ENCODE results near the gene FCSK. TPM values are rescaled to one million over a fixed set of nuclear protein-coding genes. Genes with fewer than 3 reads are reported as not detected.

Gene FCSK
- total and polyA plus RNA-seq, 10 of the 15 experiments (the other 5 are each of a cell fraction or from before 2014, with no cell fraction given): 0.60 to 17.6 (median 7.4) TPM

- DNase-seq (ENCODE audit: low read depth, low spot score) (no peak), FAIRE-seq (no peak), ATAC-seq (no peak)
- H3K4me3 ChIP-seq: no peak overlapping the region
- H3K27ac ChIP-seq (ENCODE audit: control insufficient read depth, insufficient read depth): no peak overlapping the region
- in situ Hi-C loops (cut with MboI): no loop called here
- H3K79me2 ChIP-seq (ENCODE audit: control insufficient read depth, insufficient read depth, low read length): no peaks in the 10 kb centered on the region
- H3K27me3 ChIP-seq (replicated peaks in 1 of 2; ENCODE audit: control insufficient read depth in 2 of 2, insufficient read depth in 2 of 2, low read length in 1 of 2): no peaks in the 10 kb centered on the region
- intact Hi-C loops (cut with micrococcal nuclease; ENCODE audit: unreplicated experiment): no loop called here
- no TSS peak for BruUV-seq (replicated peaks)
- H3K9ac ChIP-seq (ENCODE audit: control insufficient read depth, insufficient read depth, low read length): no peak overlapping the region
- ChIA-PET SMC1A (ENCODE audit: uncharacterized antibody, unreplicated experiment) (interaction anchor here (1.5 to 1.8 kb wide), 3 partner anchors 15 to 72 kb away, joined by 3 to 11 read pairs (median 4); no protein-coding TSS in a partner anchor), RAD21 (ENCODE audit: unreplicated experiment) (no interaction called here), CTCF (interaction anchor here (1.9 to 2.0 kb wide), 2 partner anchors 38 to 145 kb away, joined by 5 to 9 read pairs; no protein-coding TSS in a partner anchor), POLR2A (interaction anchor here (1.7 kb wide), 1 partner anchor 77 kb away, joined by 3 read pairs; no protein-coding TSS in a partner anchor)
- no peaks in the 10 kb centered on the region for H4K20me1 ChIP-seq (ENCODE audit: control insufficient read depth, insufficient read depth)
- no peaks in the 10 kb centered on the region for H3K4me1 ChIP-seq (ENCODE audit: control insufficient read depth, insufficient read depth, low read length)
- TF ChIP-seq, protein P1, sequence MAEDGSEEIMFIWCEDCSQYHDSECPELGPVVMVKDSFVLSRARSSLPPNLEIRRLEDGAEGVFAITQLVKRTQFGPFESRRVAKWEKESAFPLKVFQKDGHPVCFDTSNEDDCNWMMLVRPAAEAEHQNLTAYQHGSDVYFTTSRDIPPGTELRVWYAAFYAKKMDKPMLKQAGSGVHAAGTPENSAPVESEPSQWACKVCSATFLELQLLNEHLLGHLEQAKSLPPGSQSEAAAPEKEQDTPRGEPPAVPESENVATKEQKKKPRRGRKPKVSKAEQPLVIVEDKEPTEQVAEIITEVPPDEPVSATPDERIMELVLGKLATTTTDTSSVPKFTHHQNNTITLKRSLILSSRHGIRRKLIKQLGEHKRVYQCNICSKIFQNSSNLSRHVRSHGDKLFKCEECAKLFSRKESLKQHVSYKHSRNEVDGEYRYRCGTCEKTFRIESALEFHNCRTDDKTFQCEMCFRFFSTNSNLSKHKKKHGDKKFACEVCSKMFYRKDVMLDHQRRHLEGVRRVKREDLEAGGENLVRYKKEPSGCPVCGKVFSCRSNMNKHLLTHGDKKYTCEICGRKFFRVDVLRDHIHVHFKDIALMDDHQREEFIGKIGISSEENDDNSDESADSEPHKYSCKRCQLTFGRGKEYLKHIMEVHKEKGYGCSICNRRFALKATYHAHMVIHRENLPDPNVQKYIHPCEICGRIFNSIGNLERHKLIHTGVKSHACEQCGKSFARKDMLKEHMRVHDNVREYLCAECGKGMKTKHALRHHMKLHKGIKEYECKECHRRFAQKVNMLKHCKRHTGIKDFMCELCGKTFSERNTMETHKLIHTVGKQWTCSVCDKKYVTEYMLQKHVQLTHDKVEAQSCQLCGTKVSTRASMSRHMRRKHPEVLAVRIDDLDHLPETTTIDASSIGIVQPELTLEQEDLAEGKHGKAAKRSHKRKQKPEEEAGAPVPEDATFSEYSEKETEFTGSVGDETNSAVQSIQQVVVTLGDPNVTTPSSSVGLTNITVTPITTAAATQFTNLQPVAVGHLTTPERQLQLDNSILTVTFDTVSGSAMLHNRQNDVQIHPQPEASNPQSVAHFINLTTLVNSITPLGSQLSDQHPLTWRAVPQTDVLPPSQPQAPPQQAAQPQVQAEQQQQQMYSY (CRISPR knock-in tag; IDR thresholded peaks at IDR 0.05): no peak
- no peak for TF ChIP-seq BMI1 (IDR thresholded peaks at IDR 0.05; ENCODE audit: borderline replicate concordance)
- TF ChIP-seq TCF12 (IDR thresholded peaks at IDR 0.05; ENCODE audit: low read depth, low read length): no peak
- TF ChIP-seq RAD51 (IDR thresholded peaks at IDR 0.05): no peak
- TF ChIP-seq HDGF (IDR thresholded peaks at IDR 0.05): no peak
- TF ChIP-seq KAT2A (conservative IDR thresholded peaks at IDR 0.05; ENCODE audit: control insufficient read depth, low read depth, low read length): no peak
- no peak for TF ChIP-seq NR2F1 (conservative IDR thresholded peaks at IDR 0.05)
- TF ChIP-seq FOXM1 (IDR thresholded peaks at IDR 0.05; ENCODE audit: low read depth, low read length): no peak
- no peak for TF ChIP-seq NR2C1 (IDR thresholded peaks at IDR 0.05)
- no peak for TF ChIP-seq ZNF384 (IDR thresholded peaks at IDR 0.05; ENCODE audit: borderline replicate concordance, low read depth, low read length)
- no peak for TF ChIP-seq ZNF622 (IDR thresholded peaks at IDR 0.05)
- no peak for TF ChIP-seq ZZZ3 (IDR thresholded peaks at IDR 0.05; ENCODE audit: control insufficient read depth, insufficient read length, low read depth)
- no peak for TF ChIP-seq MXI1 (IDR thresholded peaks at IDR 0.05; ENCODE audit: low read depth, low read length)
- no peak for TF ChIP-seq POU2F2 (IDR thresholded peaks at IDR 0.05; ENCODE audit: borderline replicate concordance, low read depth, low read length)
- no peak for TF ChIP-seq NFXL1 (IDR thresholded peaks at IDR 0.05; ENCODE audit: borderline replicate concordance)
- no peak for TF ChIP-seq BCL11A (IDR thresholded peaks at IDR 0.05; ENCODE audit: low read depth, low read length)
- TF ChIP-seq, protein P2, sequence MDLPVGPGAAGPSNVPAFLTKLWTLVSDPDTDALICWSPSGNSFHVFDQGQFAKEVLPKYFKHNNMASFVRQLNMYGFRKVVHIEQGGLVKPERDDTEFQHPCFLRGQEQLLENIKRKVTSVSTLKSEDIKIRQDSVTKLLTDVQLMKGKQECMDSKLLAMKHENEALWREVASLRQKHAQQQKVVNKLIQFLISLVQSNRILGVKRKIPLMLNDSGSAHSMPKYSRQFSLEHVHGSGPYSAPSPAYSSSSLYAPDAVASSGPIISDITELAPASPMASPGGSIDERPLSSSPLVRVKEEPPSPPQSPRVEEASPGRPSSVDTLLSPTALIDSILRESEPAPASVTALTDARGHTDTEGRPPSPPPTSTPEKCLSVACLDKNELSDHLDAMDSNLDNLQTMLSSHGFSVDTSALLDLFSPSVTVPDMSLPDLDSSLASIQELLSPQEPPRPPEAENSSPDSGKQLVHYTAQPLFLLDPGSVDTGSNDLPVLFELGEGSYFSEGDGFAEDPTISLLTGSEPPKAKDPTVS (IDR thresholded peaks at IDR 0.05; ENCODE audit: low read depth, low read length): no peak
- no peak for TF ChIP-seq SRF (IDR thresholded peaks at IDR 0.05; ENCODE audit: low read depth in 2 of 2, low read length in 2 of 2)
- H3K4me2 ChIP-seq (ENCODE audit: control insufficient read depth, insufficient read depth): no peak overlapping the region
- H3K36me3 ChIP-seq (ENCODE audit: control insufficient read depth in 2 of 2, insufficient read depth in 2 of 2, low read length in 1 of 2): peaks cover 4 to 15% of the 10 kb centered on the region in 2 experiments
- 95% methylated on average over 3 of the region's 3 CpGs for WGBS (ENCODE audit: insufficient coverage, insufficient replicate concordance, low lambda C conversion rate, missing lambda C conversion rate)
- no peak overlapping the region for H2AFZ ChIP-seq (ENCODE audit: control insufficient read depth, low read depth, low read length)
- no peaks in the 10 kb centered on the region for H3K9me3 ChIP-seq (replicated peaks; ENCODE audit: control insufficient read depth, insufficient read depth, low read length)
Measured at GRCh38 chr16:70510216-70510615, 55.8 kb downstream of the FCSK start.
